OCI-LY7 (cell line): ENCODE data around the gene TBX15. TPM values are rescaled to one million over a fixed set of nuclear protein-coding genes. Genes with fewer than 3 reads are reported as not detected.

Experiments
- BruUV-seq: library from RNA; stranded (reverse); fragments of 400-500 nt; replicated peaks from 2 replicates; lab custom pipeline; 2021; lab: Mats Ljungman, UMichigan
- CTCF ChIA-PET: fragments of 300-600 bp; sonication (Branson Sonifier 250); formaldehyde crosslinking; loops from one replicate; lab custom pipeline; 2022; ENCODE audit warnings: antibody characterized with exemption; ENCODE audit not compliant: unreplicated experiment; lab: Charles Lee
- POLR2A ChIA-PET: fragments of 300-600 bp; sonication (Branson Sonifier 250); formaldehyde crosslinking; loops from one replicate; lab custom pipeline; 2022; ENCODE audit warnings: antibody characterized with exemption; lab: Charles Lee
- DNase-seq: peaks from one replicate; pipeline ENCODE4 v3.0.0-alpha.2; 2015; ENCODE audit warnings: low spot score
- H2AFZ ChIP-seq: fragments of 200-600 bp; sonication (generic), shearing (Covaris generic); 2 replicates; pipeline ENCODE4 v1.6.1; 2014; ENCODE audit warnings: mild to moderate bottlenecking, antibody characterized with exemption, low read length, moderate library complexity
- H3K27ac ChIP-seq: fragments of 200-600 bp; sonication (generic); 2 replicates; pipeline ENCODE4 v1.5.1; 2014; ENCODE audit warnings: mixed run types, low read depth, mild to moderate bottlenecking, moderate library complexity, low read length, inconsistent platforms; ENCODE audit not compliant: poor library complexity, severe bottlenecking
- H3K36me3 ChIP-seq: fragments of 200-600 bp; sonication (generic); 2 replicates; pipeline ENCODE4 v1.6.1; 2014; ENCODE audit warnings: mild to moderate bottlenecking, antibody characterized with exemption, low read length, moderate library complexity, mixed read lengths; ENCODE audit not compliant: insufficient read depth
- H3K4me1 ChIP-seq: fragments of 200-600 bp; sonication (generic); 2 replicates; pipeline ENCODE4 v1.5.1; 2014; ENCODE audit warnings: mild to moderate bottlenecking, low read length; ENCODE audit not compliant: insufficient read depth, poor library complexity, severe bottlenecking
- H3K4me2 ChIP-seq: fragments of 200-600 bp; sonication (generic); 2 replicates; pipeline ENCODE4 v1.6.1; 2014; ENCODE audit warnings: mild to moderate bottlenecking, low read length
- H3K4me3 ChIP-seq: fragments of 200-600 bp; sonication (generic); 2 replicates; pipeline ENCODE4 v1.5.1; 2014; ENCODE audit warnings: mild to moderate bottlenecking, low read depth, low read length; ENCODE audit not compliant: poor library complexity, severe bottlenecking
- H3K79me2 ChIP-seq: fragments of 200-600 bp; sonication (generic); 2 replicates; pipeline ENCODE4 v1.6.1; 2016; ENCODE audit warnings: low read depth, mild to moderate bottlenecking, low read length, moderate library complexity, mixed read lengths; ENCODE audit not compliant: insufficient read depth
- H3K9me2 ChIP-seq: fragments of 200-600 bp; sonication (generic); 2 replicates; pipeline ENCODE4 v1.6.1; 2016; ENCODE audit warnings: mild to moderate bottlenecking, low read length, mixed read lengths; ENCODE audit not compliant: insufficient read depth
- H3K9me3 ChIP-seq: fragments of 200-600 bp; sonication (generic); 2 replicates; pipeline ENCODE4 v1.6.1; 2014; ENCODE audit warnings: mild to moderate bottlenecking, mixed run types, low read length, mixed read lengths
- H4K20me1 ChIP-seq: fragments of 200-600 bp; sonication (generic); 2 replicates; pipeline ENCODE4 v1.6.1; 2014; ENCODE audit warnings: mild to moderate bottlenecking, antibody characterized with exemption, low read length, moderate library complexity, mixed read lengths; ENCODE audit not compliant: insufficient read depth
- CTCF ChIP-seq: fragments of 200-600 bp; sonication (generic); conservative IDR thresholded peaks from 2 replicates; pipeline ENCODE4 v1.5.1; 2014; ENCODE audit warnings: mild to moderate bottlenecking, antibody characterized with exemption, low read length, moderate library complexity, mixed read lengths
- EZH2phosphoT487 ChIP-seq: fragments of 200-600 bp; sonication (generic); IDR thresholded peaks from 2 replicates; pipeline ENCODE4 v1.6.1; 2018; ENCODE audit warnings: low read depth, borderline replicate concordance, mild to moderate bottlenecking, mixed run types, antibody characterized with exemption, low read length, moderate library complexity, mixed read lengths
- intact Hi-C: fragments of 100-400 bp; cut with micrococcal nuclease; formaldehyde crosslinking; loops from one replicate; pipeline ENCODE4 v1.10.0; 2022; ENCODE audit not compliant: unreplicated experiment
- total RNA-seq, 2 experiments: library from RNA; depleted of rRNA in 1 of 2; stranded (reverse); fragments of >200 nt in 1 of 2; shearing (Covaris generic) in 1 of 2; gene quantifications; 2 replicates each; pipeline ENCODE4 v1.2.3, GENCODE V29; 2014 to 2022

TBX15 gene
- total RNA-seq, 2 experiments from 2014 or later: 0.22 TPM; not detected in 1

DNA sequence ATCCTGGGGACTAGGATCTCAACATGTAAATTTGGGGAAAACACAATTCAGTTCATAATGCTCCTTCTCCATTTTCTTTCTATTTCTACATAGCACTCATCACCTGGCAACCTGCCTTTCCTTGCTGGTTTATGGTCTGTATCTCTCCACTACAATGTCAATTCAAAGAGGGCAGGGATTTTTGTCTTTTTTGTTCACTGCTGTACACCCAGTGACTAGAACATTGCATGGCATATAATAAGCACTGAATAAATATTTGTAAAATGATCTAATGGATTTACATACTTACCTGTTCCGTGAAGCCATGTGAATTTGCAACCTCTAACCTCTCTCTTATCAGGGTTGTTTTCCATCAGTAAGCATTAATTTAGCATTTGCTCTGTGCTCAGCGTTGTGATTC, 27.4 kb upstream of the TBX15 start:
- Histone ChIP-seq H3K9me2 (no peaks in the 10 kb centered on the region), H3K79me2 (no peaks in the 10 kb centered on the region), H3K4me3 (no peak overlapping the region), H3K9me3 (no peaks in the 10 kb centered on the region), H2AFZ (no peak overlapping the region), H3K27ac (no peak overlapping the region), H3K36me3 (no peaks in the 10 kb centered on the region), H3K4me1 (no peaks in the 10 kb centered on the region), H4K20me1 (no peaks in the 10 kb centered on the region), H3K4me2 (no peak overlapping the region)
- CTCF ChIA-PET: no interaction called here
- POLR2A ChIA-PET: no interaction called here
- TF ChIP-seq EZH2phosphoT487 (no peak), CTCF (no peak)
- intact Hi-C loops: no loop called here
- no peak for DNase-seq
- no TSS peak for BruUV-seq

DNA sequence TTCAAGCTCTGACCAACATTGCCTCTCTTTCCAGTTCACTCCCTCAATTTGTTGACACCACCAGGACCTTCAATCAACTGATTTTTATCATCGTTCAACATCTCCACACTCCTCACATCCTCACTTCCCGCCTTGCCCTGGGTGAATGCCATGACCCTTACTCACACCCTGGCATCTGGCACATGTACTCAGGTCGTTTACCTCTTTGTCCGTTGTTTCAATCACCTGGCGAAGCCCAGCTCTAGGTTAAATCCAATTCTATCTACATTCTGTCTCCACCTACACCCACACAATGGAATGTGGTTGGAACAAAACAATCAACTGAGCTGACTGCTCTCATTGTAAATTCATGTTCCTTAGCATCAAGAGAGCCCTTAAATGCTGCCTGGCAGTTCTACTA, 24.2 kb upstream of the TBX15 start:
- intact Hi-C loops: no loop called here
- POLR2A ChIA-PET: no interaction called here
- no peak overlapping the region for H3K4me3 ChIP-seq
- TF ChIP-seq EZH2phosphoT487 (no peak), CTCF (no peak)
- no peaks in the 10 kb centered on the region for H3K9me2 ChIP-seq
- no peak overlapping the region for H3K27ac ChIP-seq
- no peak overlapping the region for H2AFZ ChIP-seq
- no peaks in the 10 kb centered on the region for H3K9me3 ChIP-seq
- H4K20me1 ChIP-seq: no peaks in the 10 kb centered on the region
- no peak overlapping the region for H3K4me2 ChIP-seq
- no peaks in the 10 kb centered on the region for H3K79me2 ChIP-seq
- H3K4me1 ChIP-seq: no peaks in the 10 kb centered on the region
- no peaks in the 10 kb centered on the region for H3K36me3 ChIP-seq
- CTCF ChIA-PET: no interaction called here
- no TSS peak for BruUV-seq
- DNase-seq: no peak

DNA sequence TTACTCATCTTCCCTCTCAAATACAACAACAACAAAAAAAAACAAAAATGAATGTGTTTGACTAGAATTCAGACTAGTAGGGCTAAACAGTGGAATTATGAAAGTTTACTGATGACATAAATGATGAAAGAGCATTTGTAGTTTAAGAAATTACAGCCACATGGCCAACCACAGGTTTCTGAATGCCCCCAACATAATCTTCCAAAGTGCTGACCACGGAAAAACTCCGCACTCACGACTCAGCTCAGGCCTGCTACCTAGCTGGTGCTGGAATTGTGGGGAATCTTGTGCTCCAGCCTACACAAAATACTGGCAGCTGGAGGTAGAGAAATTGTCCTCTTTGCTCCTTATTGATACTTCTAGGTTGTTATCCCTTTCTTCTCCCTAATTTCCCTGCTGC, 23.6 kb upstream of the TBX15 start:
- Histone ChIP-seq H3K4me2 (no peak overlapping the region), H2AFZ (no peak overlapping the region), H3K9me3 (no peaks in the 10 kb centered on the region), H3K27ac (no peak overlapping the region), H3K79me2 (no peaks in the 10 kb centered on the region), H3K9me2 (no peaks in the 10 kb centered on the region), H3K4me1 (no peaks in the 10 kb centered on the region), H3K4me3 (no peak overlapping the region), H4K20me1 (no peaks in the 10 kb centered on the region), H3K36me3 (no peaks in the 10 kb centered on the region)
- ChIA-PET POLR2A (interaction anchor here (1.2 to 1.3 kb wide), 2 partner anchors 10 to 131 kb away, joined by 3 to 4 read pairs; no protein-coding TSS in a partner anchor), CTCF (no interaction called here)
- intact Hi-C loops: no loop called here
- BruUV-seq: no TSS peak
- no peak for DNase-seq
- TF ChIP-seq EZH2phosphoT487 (no peak), CTCF (no peak)
